ENCODE results near the gene PLA2G15.

The PLA2G15 gene

GRCh38 chr16:68244903-68245853 lies at the start of gene PLA2G15:
TSS of gene PLA2G15 (plus strand) at chr16:68245373. CDS start at chr16:68245427, 54 bp downstream.
- DNase-seq: peak; percentile 53 to 97 (median 92)

- no peak for DNase-seq
Measured at GRCh38 chr16:68197250-68197649, 47.9 kb upstream of the PLA2G15 start.

- no peak for DNase-seq
Measured at GRCh38 chr16:68200088-68200783, 44.9 kb upstream of the PLA2G15 start.

GRCh38 chr16:68202091-68202519 lies 43.1 kb upstream of the PLA2G15 start:
- DNase-seq: peak in 12 of 56 donors; percentile 2 to 33 (median 10)

- DNase-seq: no peak
Measured at GRCh38 chr16:68206245-68206644, 38.9 kb upstream of the PLA2G15 start.

- no peak for DNase-seq
Measured at GRCh38 chr16:68214726-68215125, 30.4 kb upstream of the PLA2G15 start.

GRCh38 chr16:68215302-68215701 lies 29.9 kb upstream of the PLA2G15 start:
- no peak for DNase-seq

GRCh38 chr16:68216240-68216639 lies 28.9 kb upstream of the PLA2G15 start:
- no peak for DNase-seq

- DNase-seq: no peak
Measured at GRCh38 chr16:68217506-68217905, 27.7 kb upstream of the PLA2G15 start.

GRCh38 chr16:68219725-68220351 lies 25.3 kb upstream of the PLA2G15 start:
- DNase-seq: no peak

GRCh38 chr16:68223072-68223471 lies 22.1 kb upstream of the PLA2G15 start:
- DNase-seq: no peak

GRCh38 chr16:68226116-68226515 lies 19.1 kb upstream of the PLA2G15 start:
- no peak for DNase-seq

GRCh38 chr16:68227183-68227793 lies 17.9 kb upstream of the PLA2G15 start:
- no peak for DNase-seq

GRCh38 chr16:68227850-68228553 lies 17.2 kb upstream of the PLA2G15 start:
- no peak for DNase-seq

GRCh38 chr16:68228652-68229051 lies 16.5 kb upstream of the PLA2G15 start:
- DNase-seq: no peak

- peak in 23 of 56 donors; percentile 8 to 71 (median 28) for DNase-seq
Measured at GRCh38 chr16:68229431-68230175, 15.6 kb upstream of the PLA2G15 start.

- DNase-seq: no peak
Measured at GRCh38 chr16:68230176-68230571, 15.0 kb upstream of the PLA2G15 start.

GRCh38 chr16:68230956-68231355 lies 14.2 kb upstream of the PLA2G15 start:
- DNase-seq: no peak

- DNase-seq: no peak
Measured at GRCh38 chr16:68231384-68232136, 13.6 kb upstream of the PLA2G15 start.

Data from amygdala (tissue), 56 donors.